GM18909 (cell line): Measurements from ENCODE around the gene RALGAPA2.

Experiments
- ATAC-seq: cut with Tn5 transposase; IDR thresholded peaks from one replicate; pipeline ENCODE4 v1.9.1; 2021; ENCODE audit warnings: mild to moderate bottlenecking; ENCODE audit not compliant: unreplicated experiment, poor library complexity

Gene RALGAPA2

GRCh38 chr20:20417876-20418676 is 294.4 kb downstream of the RALGAPA2 start:
- ATAC-seq = no peak

- ATAC-seq = no peak
Measured at GRCh38 chr20:20415321-20415720, 297.1 kb downstream of the RALGAPA2 start.

GRCh38 chr20:20414640-20415220 is 297.7 kb downstream of the RALGAPA2 start:
- ATAC-seq = no peak

- ATAC-seq = no peak
Measured at GRCh38 chr20:20413810-20414281, 298.6 kb downstream of the RALGAPA2 start.

GRCh38 chr20:20412750-20413149 is 299.7 kb downstream of the RALGAPA2 start:
- no peak for ATAC-seq

- no peak for ATAC-seq
Measured at GRCh38 chr20:20411836-20412235, 300.6 kb downstream of the RALGAPA2 start.

- ATAC-seq = no peak
Measured at GRCh38 chr20:20411402-20411801, 301.0 kb downstream of the RALGAPA2 start.

GRCh38 chr20:20410678-20411077 is 301.8 kb downstream of the RALGAPA2 start:
- no peak for ATAC-seq

- ATAC-seq = no peak
Measured at GRCh38 chr20:20409331-20409730, 303.1 kb downstream of the RALGAPA2 start.

- no peak for ATAC-seq
Measured at GRCh38 chr20:20407891-20408805, 304.3 kb downstream of the RALGAPA2 start.

- ATAC-seq = no peak
Measured at GRCh38 chr20:20406306-20406705, 306.1 kb downstream of the RALGAPA2 start.

GRCh38 chr20:20405623-20406022 is 306.8 kb downstream of the RALGAPA2 start:
- no peak for ATAC-seq

- ATAC-seq = no peak
Measured at GRCh38 chr20:20404633-20405032, 307.8 kb downstream of the RALGAPA2 start.

- no peak for ATAC-seq
Measured at GRCh38 chr20:20401991-20402390, 310.5 kb downstream of the RALGAPA2 start.

- no peak for ATAC-seq
Measured at GRCh38 chr20:20399531-20400500, 312.6 kb downstream of the RALGAPA2 start.

GRCh38 chr20:20398123-20398522 is 314.3 kb downstream of the RALGAPA2 start:
- no peak for ATAC-seq

- no peak for ATAC-seq
Measured at GRCh38 chr20:20396794-20397193, 315.6 kb downstream of the RALGAPA2 start.

- no peak for ATAC-seq
Measured at GRCh38 chr20:20395903-20396568, 316.4 kb downstream of the RALGAPA2 start.

- no peak for ATAC-seq
Measured at GRCh38 chr20:20395087-20395486, 317.4 kb downstream of the RALGAPA2 start.
